GM18526 (cell line): ENCODE results near the gene TSPYL4.
A peak's percentile ranks its signal among the peaks of the same experiment; 100 is the strongest.

Experiments used
- POLR2A ChIP-seq: IDR thresholded peaks from 3 replicates; pipeline ENCODE4 v1.6.1; 2011; ENCODE audit not compliant: insufficient read length; ENCODE audit errors: extremely low read depth

TSPYL4 gene

GRCh38 chr6:116253505-116254296, at the start of gene TSPYL4:
Gene TSPYL4, minus strand, starts transcription at chr6:116254075. Its CDS starts 67 bp downstream, at chr6:116254008.
- peak; percentile 51 for TF ChIP-seq POLR2A

- TF ChIP-seq POLR2A: no peak
Observed at GRCh38 chr6:116301104-116301503, 47.2 kb upstream of the TSPYL4 start.

GRCh38 chr6:116300566-116300965, 46.7 kb upstream of the TSPYL4 start:
- TF ChIP-seq POLR2A: no peak

GRCh38 chr6:116298973-116299372, 45.1 kb upstream of the TSPYL4 start:
- TF ChIP-seq POLR2A: no peak

GRCh38 chr6:116298273-116298672, 44.4 kb upstream of the TSPYL4 start:
- TF ChIP-seq POLR2A: no peak

GRCh38 chr6:116292553-116292952, 38.7 kb upstream of the TSPYL4 start:
- no peak for TF ChIP-seq POLR2A

- TF ChIP-seq POLR2A: no peak
Observed at GRCh38 chr6:116291701-116292396, 38.0 kb upstream of the TSPYL4 start.

- TF ChIP-seq POLR2A: no peak
Observed at GRCh38 chr6:116290799-116291198, 36.9 kb upstream of the TSPYL4 start.

GRCh38 chr6:116289876-116290275, 36.0 kb upstream of the TSPYL4 start:
- no peak for TF ChIP-seq POLR2A

- no peak for TF ChIP-seq POLR2A
Observed at GRCh38 chr6:116287689-116288282, 33.9 kb upstream of the TSPYL4 start.

- no peak for TF ChIP-seq POLR2A
Observed at GRCh38 chr6:116286773-116287358, 33.0 kb upstream of the TSPYL4 start.

- no peak for TF ChIP-seq POLR2A
Observed at GRCh38 chr6:116283191-116283590, 29.3 kb upstream of the TSPYL4 start.

- TF ChIP-seq POLR2A: no peak
Observed at GRCh38 chr6:116282698-116283097, 28.8 kb upstream of the TSPYL4 start.

- TF ChIP-seq POLR2A: no peak
Observed at GRCh38 chr6:116280933-116281316, 27.1 kb upstream of the TSPYL4 start.

GRCh38 chr6:116280161-116280932, 26.5 kb upstream of the TSPYL4 start:
- no peak for TF ChIP-seq POLR2A
